Ovary (tissue), 9 donors: ENCODE measurements around the gene GRM8. TPM values are rescaled to one million over a fixed set of nuclear protein-coding genes. Genes with fewer than 3 reads are reported as not detected.

Source experiments
- DNase-seq, 5 donors: peaks; one replicate each; pipeline ENCODE4 v3.0.0-alpha.2; 2019 to 2020
- H3K27ac ChIP-seq, 2 donors: fragments of 200-600 bp; one replicate each; pipeline versions ENCODE4 v1.5.1 to v1.8.0; 2019 to 2022
- H3K27me3 ChIP-seq: fragments of 200-600 bp; one replicate; pipeline ENCODE4 v1.8.0; 2022
- H3K36me3 ChIP-seq: fragments of 200-600 bp; sonication (generic); one replicate; pipeline ENCODE4 v1.5.1; 2019
- H3K4me1 ChIP-seq: one replicate; pipeline ENCODE4 v1.8.1; 2013; ENCODE audit warnings: mild to moderate bottlenecking, moderate library complexity; ENCODE audit not compliant: insufficient read depth
- H3K4me3 ChIP-seq: fragments of 200-600 bp; sonication (generic); one replicate; pipeline ENCODE4 v1.5.1; 2017
- H3K9me3 ChIP-seq, 2 donors: fragments of 200-600 bp in 1 of 2; sonication (generic) in 1 of 2; one replicate each; pipeline versions ENCODE4 v1.5.1 to v1.8.1; 2013 to 2019; ENCODE audit warnings: mild to moderate bottlenecking in 1 of 2, moderate library complexity in 1 of 2
- EP300 ChIP-seq: sonication (generic); formaldehyde crosslinking; IDR thresholded peaks from one replicate; pipeline ENCODE4 v1.6.1; 2017; ENCODE audit warnings: antibody characterized with exemption
- POLR2A ChIP-seq: fragments of 450-650 bp; IDR thresholded peaks from one replicate; pipeline ENCODE4 v1.6.1; 2017; ENCODE audit warnings: antibody characterized with exemption, mild to moderate bottlenecking, moderate library complexity
- WGBS, 3 donors: extraction: QIAGEN DNeasy Blood & Tissue Kit in 1 of 3; methylation state at CpG; one replicate each; pipeline versions ENCODE4 v1.1.5 to v1.1.7; 2013 to 2017; 5-methylcytosine and 5-hydroxymethylcytosine counted together
- intact Hi-C, 4 donors: fragments of 100-400 bp; cut with DNase I; formaldehyde crosslinking; loops; one replicate each; pipeline versions ENCODE4 v1.11.0 to v1.15.1; 2022 to 2023
- polyA plus RNA-seq, 2 donors: library from polyadenylated mRNA; stranded (reverse); fragments of 200-250 nt in 1 of 2; fragments of 350-450 nt in 1 of 2; fragmentation: Illumina TruSeq in 1 of 2; extraction: RNeasy Lipid Tissue Mini Kit (QIAGEN cat#74804) in 1 of 2; gene quantifications; one replicate each; pipeline ENCODE4 v1.2.3, GENCODE V29; 2013 to 2014
- total RNA-seq, 7 donors: library from RNA; depleted of rRNA in 2 of 7; stranded (reverse); fragments of >200 nt in 2 of 7; fragmentation: NEBNext Ultra II Directional in 3 of 7; extraction: Animal tissue kit (Norgen Biotek cat#: 25700) in 3 of 7; gene quantifications; one replicate each; pipeline versions ENCODE4 v1.1.0 to v1.2.4, GENCODE V29; 2016 to 2023
- TF ChIP-seq, protein P1 (sequence below), 3 donors: fragments of 450-650 bp in 2 of 3; fragments of 200-600 bp in 1 of 3; IDR thresholded peaks; one replicate each; pipeline versions ENCODE4 v1.5.1 to v1.8.0; 2016 to 2022; ENCODE audit warnings: antibody characterized with exemption in 3 of 3, mild to moderate bottlenecking in 1 of 3
- donor health status: DM: no; HTN: no; CAD: no; lungs with moderate emphysema.
- donor health status: DM: no; HTN: no; CAD: no.
- donor health status: Bipolar disorder and iron deficiency.
- donor health status: DM: yes; HTN: yes; CAD: no.
- donor health status: DM: no; HTN: no; CAD: no.
- donor health status: DM: yes; HTN: yes; CAD: no.

The GRM8 gene
- total and polyA plus RNA-seq, 9 donors: 0.38 to 4.0 (median 1.0) TPM; not detected in 1

- H3K9me3 ChIP-seq: no peaks in the 10 kb centered on the region
- intact Hi-C loops: no loop called here
- WGBS, 3 donors: 92 to 96% (median 95%) methylated on average over 18 of the region's 18 CpGs
- no peak for TF ChIP-seq POLR2A
- TF ChIP-seq, protein P1, sequence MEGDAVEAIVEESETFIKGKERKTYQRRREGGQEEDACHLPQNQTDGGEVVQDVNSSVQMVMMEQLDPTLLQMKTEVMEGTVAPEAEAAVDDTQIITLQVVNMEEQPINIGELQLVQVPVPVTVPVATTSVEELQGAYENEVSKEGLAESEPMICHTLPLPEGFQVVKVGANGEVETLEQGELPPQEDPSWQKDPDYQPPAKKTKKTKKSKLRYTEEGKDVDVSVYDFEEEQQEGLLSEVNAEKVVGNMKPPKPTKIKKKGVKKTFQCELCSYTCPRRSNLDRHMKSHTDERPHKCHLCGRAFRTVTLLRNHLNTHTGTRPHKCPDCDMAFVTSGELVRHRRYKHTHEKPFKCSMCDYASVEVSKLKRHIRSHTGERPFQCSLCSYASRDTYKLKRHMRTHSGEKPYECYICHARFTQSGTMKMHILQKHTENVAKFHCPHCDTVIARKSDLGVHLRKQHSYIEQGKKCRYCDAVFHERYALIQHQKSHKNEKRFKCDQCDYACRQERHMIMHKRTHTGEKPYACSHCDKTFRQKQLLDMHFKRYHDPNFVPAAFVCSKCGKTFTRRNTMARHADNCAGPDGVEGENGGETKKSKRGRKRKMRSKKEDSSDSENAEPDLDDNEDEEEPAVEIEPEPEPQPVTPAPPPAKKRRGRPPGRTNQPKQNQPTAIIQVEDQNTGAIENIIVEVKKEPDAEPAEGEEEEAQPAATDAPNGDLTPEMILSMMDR (IDR thresholded peaks at IDR 0.05): no peak
- TF ChIP-seq EP300: no peak
- H3K36me3 ChIP-seq: no peaks in the 10 kb centered on the region
- H3K4me1 ChIP-seq: no peaks in the 10 kb centered on the region
- no peaks in the 10 kb centered on the region for H3K27me3 ChIP-seq
- DNase-seq: no peak
- H3K27ac ChIP-seq: no peak overlapping the region
- no peak overlapping the region for H3K4me3 ChIP-seq
These were observed 161.1 kb downstream of the GRM8 start for GRCh38 chr7:127091620-127092019.

DNA sequence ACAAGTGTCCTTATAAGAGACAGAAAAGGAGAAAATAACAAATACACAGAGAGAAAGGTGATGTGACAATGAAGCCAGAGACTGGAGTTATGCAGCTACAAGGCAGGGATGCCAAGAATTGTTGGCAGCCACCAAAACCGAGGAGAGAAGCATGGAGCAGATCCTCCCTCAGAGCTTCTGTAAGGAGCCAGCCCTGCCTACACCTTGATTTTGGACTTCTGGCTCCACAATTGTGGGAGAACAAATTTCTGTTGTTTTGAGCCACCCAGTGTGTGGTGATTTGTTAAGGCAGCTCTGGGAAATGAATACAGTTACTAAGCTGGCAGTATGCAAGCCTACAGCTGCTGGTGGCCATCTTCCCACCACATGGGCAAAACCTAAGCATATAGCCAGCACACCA is 163.6 kb downstream of the GRM8 start:
- no peak overlapping the region for H3K4me3 ChIP-seq
- no peaks in the 10 kb centered on the region for H3K27me3 ChIP-seq
- no peaks in the 10 kb centered on the region for H3K9me3 ChIP-seq
- H3K27ac ChIP-seq: no peak overlapping the region
- no peaks in the 10 kb centered on the region for H3K36me3 ChIP-seq
- H3K4me1 ChIP-seq: no peaks in the 10 kb centered on the region
- DNase-seq: no peak
- no peak for TF ChIP-seq POLR2A
- TF ChIP-seq EP300: no peak
- TF ChIP-seq, protein P1 (IDR thresholded peaks at IDR 0.05): no peak
- 23 to 47% (median 46%) methylated on average over 1 of the region's 1 CpG for WGBS, 3 donors
- intact Hi-C loops: no loop called here

DNA sequence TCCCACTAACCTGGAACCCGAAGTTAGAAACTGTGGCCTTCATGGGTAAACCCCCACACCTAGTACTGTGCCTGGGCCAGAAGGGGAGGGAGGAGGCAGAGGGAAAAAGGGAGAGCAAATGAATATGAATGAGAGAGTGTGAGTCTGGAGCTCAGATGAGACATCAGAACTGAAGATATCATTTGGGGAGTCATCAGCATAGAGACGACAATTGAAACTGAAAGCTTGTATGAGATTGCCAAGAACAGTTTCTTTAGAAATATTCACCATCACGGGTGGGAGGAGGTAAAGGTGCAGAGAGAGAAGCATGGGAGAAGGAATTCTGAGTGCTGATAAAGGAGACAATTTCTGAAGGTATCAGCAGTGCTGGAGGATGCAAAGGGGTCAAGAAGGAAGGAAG is 171.2 kb downstream of the GRM8 start:
- Histone ChIP-seq H3K36me3 (no peaks in the 10 kb centered on the region), H3K4me3 (no peak overlapping the region), H3K27ac (no peak overlapping the region), H3K27me3 (no peaks in the 10 kb centered on the region), H3K9me3 (no peaks in the 10 kb centered on the region), H3K4me1 (no peaks in the 10 kb centered on the region)
- intact Hi-C loops: no loop called here
- TF ChIP-seq EP300: no peak
- TF ChIP-seq, protein P1 (IDR thresholded peaks at IDR 0.05): no peak
- TF ChIP-seq POLR2A: no peak
- DNase-seq: no peak
- WGBS, 3 donors: 35 to 66% (median 49%) methylated on average over 3 of the region's 3 CpGs

GRCh38 chr7:127080576-127080975 is 172.2 kb downstream of the GRM8 start:
- intact Hi-C loops: no loop called here
- DNase-seq: no peak
- no peaks in the 10 kb centered on the region for H3K36me3 ChIP-seq
- WGBS, 3 donors: 71 to 83% (median 81%) methylated on average over 2 of the region's 2 CpGs
- H3K4me1 ChIP-seq: no peaks in the 10 kb centered on the region
- H3K27me3 ChIP-seq: no peaks in the 10 kb centered on the region
- H3K27ac ChIP-seq: no peak overlapping the region
- H3K4me3 ChIP-seq: no peak overlapping the region
- no peaks in the 10 kb centered on the region for H3K9me3 ChIP-seq
- TF ChIP-seq EP300: no peak
- TF ChIP-seq, protein P1 (IDR thresholded peaks at IDR 0.05): no peak
- no peak for TF ChIP-seq POLR2A

DNA sequence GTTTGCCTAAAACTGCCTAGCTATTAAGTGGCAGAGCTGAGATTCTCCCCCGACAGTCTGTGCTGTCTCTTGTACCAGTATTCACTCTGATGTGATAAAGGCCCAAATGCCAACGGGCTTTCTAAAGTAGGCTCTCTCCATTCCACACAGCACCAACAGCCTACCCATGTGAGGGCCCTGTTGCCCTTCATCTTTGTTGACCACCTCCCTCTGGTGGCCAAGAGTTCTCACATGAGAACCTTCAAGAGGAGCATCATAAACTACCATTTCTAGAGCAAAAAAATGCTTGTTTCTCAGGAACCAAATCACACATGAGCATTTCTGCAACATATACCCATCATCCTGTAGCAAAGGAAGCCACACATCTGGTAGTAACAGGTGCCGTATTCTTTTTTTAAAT is 185.8 kb downstream of the GRM8 start:
- Histone ChIP-seq H3K27me3 (no peaks in the 10 kb centered on the region), H3K4me3 (no peak overlapping the region), H3K4me1 (no peaks in the 10 kb centered on the region), H3K36me3 (no peaks in the 10 kb centered on the region), H3K9me3 (no peaks in the 10 kb centered on the region), H3K27ac (no peak overlapping the region)
- TF ChIP-seq, protein P1 (IDR thresholded peaks at IDR 0.05): no peak
- no peak for TF ChIP-seq EP300
- TF ChIP-seq POLR2A: no peak
- DNase-seq: no peak
- intact Hi-C loops: no loop called here
- WGBS, 3 donors: 76 to 86% (median 83%) methylated on average over 3 of the region's 3 CpGs
